HCEC 1CT (cell line): ENCODE data around the gene HSPA9.

Experiments
- DNase-seq: peaks from one replicate; pipeline ENCODE4 v3.0.0-alpha.2; 2017

The HSPA9 gene

GRCh38 chr5:138575194-138576015 is at the start of gene HSPA9:
Gene HSPA9 (minus strand): TSS chr5:138575401. CDS start chr5:138575318, 83 bp downstream.
- peak; percentile 100 for DNase-seq

DNA sequence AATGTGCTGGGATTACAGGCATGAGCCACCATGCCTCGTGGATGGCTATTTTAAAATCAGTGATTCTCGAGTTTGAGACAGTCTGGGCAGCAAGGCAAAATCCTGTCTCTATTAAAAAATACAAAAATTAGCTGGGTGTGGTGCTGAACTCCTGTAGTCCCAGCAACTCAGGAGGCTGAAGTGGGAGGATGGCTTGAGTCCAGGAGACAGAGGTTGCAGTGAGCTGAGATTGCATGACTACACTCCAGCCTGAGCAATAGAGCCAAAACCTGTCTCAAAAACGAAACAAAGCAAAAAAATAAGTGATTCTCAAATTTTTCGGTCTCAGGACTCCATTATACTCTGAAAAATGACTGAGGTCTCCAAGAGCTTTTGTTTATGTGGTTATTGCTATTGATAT is 47.9 kb upstream of the HSPA9 start:
- DNase-seq: no peak

- no peak for DNase-seq
These were observed 46.9 kb upstream of the HSPA9 start for GRCh38 chr5:138622051-138622450.

GRCh38 chr5:138620663-138621224 is 45.5 kb upstream of the HSPA9 start:
- no peak for DNase-seq

DNA sequence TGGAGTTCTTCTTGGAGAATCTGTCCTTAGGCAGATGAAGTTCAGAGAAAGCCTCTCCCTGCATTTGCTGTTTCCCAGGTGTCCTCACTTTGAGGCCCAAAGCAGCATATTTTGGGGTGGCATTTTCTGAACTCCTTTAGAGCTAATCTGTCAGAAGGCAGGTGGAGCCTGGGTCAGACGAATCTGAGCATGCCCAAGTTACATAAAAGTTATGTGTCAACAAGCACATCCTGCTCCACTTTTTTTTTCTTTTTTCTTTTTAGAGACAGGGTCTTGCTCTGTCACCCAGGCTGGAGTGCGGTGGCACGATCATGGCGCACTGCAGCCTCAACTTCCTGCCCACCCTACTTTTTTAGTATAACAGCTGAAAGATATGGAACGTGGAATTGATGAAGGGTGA is 41.3 kb upstream of the HSPA9 start:
- DNase-seq: no peak

GRCh38 chr5:138615461-138615860 is 40.3 kb upstream of the HSPA9 start:
- no peak for DNase-seq

GRCh38 chr5:138611678-138612218 is 36.5 kb upstream of the HSPA9 start:
- DNase-seq: peak; percentile 28

DNA sequence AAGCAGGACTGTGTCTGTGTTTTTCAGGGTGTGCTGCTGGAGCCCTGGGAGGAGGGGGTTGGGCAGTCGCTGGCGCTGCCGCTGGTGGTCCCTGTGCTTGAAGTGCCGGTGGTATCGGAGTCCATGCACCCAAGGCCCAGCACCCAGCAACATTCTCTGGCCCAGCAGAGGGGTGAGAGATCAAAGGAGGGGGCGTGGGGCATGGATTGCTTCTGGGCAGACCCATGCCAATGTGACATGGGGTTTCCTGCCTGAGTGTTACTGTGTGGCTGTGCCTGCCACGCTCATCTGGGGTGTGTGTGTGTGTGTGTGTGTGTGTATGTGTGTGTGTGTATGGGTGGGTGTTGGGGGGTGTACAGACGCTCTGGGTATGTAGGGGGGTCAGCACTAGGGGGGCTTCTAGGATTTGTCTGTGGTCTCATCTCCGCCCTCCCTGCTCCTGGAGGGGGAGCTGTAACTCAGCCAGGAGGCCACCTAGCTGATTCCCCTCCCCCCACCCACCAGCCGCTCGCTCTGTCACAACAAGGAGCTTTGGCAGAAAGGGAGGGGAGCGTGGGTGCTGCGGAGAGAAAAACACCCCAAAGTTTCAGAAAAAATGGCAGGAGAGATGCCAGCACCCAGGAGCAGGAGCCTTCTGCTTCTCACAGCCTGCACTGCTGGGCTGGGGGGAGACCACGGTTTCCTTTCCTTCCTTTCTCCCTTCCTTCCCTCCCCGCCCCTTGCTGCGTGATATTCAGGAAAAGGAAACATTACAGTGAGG is 35.9 kb upstream of the HSPA9 start:
- DNase-seq: no peak

DNA sequence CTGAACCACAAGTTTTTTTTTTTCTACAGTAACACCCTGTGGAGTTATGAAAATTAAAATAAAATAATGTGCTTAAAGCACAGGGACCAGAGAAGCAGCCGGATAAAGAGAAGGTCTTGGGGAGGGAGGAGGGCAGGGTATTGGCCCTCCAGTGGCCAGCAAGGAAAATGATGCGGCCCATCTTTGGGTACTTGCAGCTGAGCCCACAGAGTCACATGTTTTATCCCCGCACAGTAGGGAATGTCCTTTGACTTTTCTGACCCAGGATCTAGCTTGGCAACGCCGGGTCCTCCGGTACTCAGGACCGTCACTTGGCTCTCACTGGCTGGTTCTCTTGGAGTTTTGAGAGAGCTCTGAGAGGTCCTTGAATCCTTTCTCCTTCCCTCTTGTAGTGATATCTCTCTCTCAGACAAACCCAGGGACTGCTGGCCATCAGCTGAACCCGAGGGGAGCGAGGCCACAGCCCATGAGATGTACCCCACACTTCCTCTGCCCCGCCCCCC is 35.3 kb upstream of the HSPA9 start:
- DNase-seq: no peak

DNA sequence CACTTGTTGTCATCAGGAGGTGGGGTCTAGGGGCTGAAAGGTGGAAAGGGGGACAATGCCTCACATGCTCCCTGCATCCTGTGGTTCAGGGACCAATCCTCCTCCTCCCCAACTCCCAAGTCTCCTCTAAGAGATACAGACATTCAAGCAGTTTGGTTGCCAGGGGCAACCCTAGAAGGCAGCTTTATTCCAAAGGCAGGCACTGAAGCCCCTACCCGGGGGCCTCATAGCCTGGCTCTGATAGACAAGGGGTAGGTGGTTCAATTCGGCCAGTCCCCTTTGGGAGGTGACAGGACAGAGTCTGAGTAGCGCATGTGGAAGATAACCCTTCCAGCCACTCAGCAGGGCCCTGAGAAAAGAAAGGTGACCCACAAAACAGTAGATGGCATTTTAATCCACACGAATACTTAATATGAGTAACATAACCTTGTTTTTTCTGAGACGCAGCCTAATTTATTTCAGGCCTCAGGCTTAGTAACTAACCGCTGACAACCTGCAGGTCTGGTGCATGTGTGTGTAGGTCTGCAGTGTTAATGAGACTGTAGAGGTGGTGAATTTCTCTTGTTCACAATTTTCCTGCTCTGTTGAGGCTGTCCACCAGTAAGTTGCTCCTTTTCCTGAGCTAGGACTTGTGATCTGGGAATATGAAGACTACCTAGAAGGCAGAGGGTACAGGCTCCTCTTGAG is 31.3 kb upstream of the HSPA9 start:
- DNase-seq: no peak

- no peak for DNase-seq
These were observed 30.2 kb upstream of the HSPA9 start for GRCh38 chr5:138605254-138605972.

DNA sequence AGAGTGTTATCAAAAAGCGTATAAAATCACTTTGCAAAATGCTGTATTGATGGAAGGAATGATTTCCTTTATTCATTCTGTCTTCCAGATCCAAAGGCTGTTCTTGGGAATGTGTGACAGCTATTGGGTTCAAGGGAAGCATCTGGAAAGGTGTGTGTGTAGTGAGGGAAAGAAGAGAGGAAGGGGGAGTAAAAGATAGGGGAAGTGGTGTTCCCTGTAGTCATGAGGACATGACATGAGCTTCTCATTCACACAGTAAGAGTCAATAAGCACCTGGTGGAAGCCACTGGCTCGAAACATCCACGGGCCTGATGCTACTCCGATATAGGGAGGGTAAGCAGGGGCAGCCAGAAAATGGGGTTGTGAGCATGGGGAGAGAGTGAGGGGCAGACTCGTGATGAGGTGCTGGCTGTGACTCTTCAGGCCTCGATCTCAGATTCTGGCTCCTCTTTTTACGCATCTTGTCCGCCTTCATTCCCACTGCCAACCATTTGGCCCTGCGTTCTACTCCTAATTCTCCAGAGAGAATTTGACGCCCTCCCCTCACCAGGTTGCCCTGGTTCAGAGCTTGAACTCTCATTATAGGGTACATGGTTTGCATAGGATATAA is 29.1 kb upstream of the HSPA9 start:
- no peak for DNase-seq

DNA sequence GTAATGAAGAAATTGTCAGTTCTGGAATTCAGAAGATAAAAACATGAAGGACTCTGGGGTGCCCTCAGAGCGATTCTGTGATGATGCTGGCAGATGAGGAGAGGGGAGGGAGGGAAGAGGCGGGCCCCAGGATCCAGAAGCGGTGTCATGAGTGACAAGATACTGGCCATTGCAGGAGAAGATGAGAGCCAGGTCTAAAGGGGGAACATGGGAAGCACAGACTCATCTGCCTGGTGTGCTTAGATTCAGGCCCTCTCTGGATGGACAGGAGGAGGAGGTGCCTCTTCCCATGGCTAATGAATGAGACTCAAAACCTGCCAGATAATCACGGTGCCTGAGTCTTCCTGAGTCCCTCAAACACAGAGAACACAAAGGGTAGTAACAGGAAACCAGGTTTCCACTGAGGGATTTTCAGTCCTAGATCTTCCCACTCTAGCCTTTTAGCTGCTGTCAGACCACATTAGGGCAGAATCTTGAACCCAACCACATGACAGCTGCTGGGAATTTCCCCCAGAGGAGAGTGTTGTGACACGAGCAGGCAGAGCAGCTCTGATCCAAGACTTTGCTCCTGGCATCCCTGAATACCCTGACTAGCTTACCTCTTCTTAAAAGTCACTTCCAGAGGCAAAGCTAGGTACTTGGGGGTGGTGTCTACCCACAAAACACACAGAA is 28.2 kb upstream of the HSPA9 start:
- peak; percentile 7 for DNase-seq

- DNase-seq: no peak
These were observed 27.3 kb upstream of the HSPA9 start for GRCh38 chr5:138602371-138603000.

- peak; percentile 84 for DNase-seq
These were observed 26.2 kb upstream of the HSPA9 start for GRCh38 chr5:138601444-138601843.

DNA sequence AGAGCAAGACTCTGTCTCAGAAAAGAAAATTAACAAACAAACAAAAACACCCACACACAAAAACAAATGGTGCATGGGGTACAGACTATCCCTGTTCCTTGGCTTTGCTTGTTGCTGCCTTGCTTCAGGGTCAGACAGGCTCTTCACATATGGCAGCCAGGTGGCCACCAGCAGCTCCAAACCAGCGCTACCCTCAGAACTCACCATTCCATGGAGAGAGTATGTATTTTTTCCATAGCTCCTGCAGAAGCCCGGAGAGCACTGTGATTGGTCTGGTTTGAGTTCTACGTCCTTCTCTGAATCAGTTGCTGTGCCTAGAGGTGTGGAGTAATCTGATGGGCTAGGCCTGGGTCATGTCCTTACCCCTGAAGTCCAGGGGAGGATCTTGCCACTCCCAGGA is 25.2 kb upstream of the HSPA9 start:
- DNase-seq: no peak

- DNase-seq: peak; percentile 26
These were observed 22.6 kb upstream of the HSPA9 start for GRCh38 chr5:138597661-138598400.

GRCh38 chr5:138596105-138596881 is 21.1 kb upstream of the HSPA9 start:
- DNase-seq: no peak
